GM19455 (cell line): ENCODE measurements around the gene LARP1B.
"Not testable (repeated sequence)": the region's sequence is repeated elsewhere in the genome, so short reads cannot be mapped to it uniquely, and the experiment has no call there.

Experiments used
- ATAC-seq: cut with Tn5 transposase; IDR thresholded peaks from one replicate; pipeline ENCODE4 v1.9.1; 2021; ENCODE audit not compliant: unreplicated experiment

LARP1B gene

GRCh38 chr4:128060699-128061565 is at the start of gene LARP1B:
LARP1B (plus strand) TSS chr4:128061312; CDS start chr4:128074952, 13,640 bp downstream.
- ATAC-seq = peak; percentile 89

DNA sequence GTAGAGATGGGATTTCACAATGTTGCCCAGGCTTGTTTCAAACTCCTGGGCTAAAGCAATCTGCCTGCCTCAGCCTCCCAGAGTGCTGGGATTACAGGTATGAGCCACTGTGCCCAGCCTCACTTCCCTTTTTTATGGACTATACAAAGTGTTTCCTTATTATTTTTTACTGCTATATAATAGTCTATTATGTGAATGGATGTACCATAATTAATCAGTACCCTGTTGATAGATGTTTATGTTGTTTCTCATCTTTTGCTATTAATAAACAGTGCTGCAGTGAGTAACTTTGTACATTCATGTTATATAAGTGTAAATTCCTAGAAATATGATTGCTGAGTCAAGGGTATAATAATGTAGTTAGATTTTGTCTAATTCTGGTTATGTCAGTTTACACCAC is 35.8 kb upstream of the LARP1B start:
- no peak for ATAC-seq

GRCh38 chr4:128029907-128030306 is 31.2 kb upstream of the LARP1B start:
- no peak for ATAC-seq

DNA sequence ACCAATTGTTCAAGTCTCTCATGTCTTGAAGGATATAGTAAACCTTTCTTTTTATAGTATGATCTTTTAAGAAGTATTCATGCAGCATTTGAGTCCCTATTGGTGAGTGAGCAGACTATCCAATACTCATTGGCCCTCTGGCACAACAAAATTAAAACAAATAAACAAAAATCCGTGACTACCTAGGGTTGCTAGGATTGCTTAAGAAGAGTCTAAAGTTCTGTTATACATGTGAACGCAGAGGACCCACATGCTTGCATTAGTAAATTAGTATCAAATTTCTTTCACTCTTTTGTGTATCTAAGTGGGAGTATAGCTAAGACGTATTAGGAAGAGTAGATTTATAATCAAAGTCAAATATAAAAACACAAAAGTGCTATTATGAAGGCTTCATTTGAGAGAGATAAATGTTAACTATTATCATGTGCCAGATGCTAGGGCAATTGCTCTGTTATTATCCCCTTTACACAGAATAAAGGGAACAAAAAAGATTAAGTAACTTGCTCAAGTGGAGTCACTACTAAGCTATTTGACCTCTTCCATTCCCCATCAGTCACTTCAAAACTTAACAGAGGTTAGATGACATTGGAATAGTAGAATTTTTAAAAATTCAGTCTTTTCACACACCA is 29.2 kb upstream of the LARP1B start:
- no peak for ATAC-seq

DNA sequence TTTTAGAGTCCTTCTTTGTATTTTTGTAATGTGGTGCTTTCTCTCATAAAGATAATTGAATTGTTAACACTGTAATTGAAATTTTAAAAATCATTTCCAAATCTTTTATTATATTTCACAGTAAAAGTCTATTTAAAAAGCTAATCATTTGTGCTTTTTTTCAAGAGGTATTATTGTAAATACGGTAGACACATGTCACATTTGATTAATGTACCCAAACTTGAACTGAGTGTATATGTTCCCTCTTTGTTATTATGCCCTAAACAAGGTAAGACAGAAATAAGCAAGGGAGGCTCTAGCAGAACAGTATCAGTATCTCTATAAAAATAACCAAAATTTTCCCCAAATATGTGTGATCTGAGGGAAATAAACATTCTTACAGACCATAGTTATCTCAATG is 21.5 kb upstream of the LARP1B start:
- ATAC-seq = no peak

GRCh38 chr4:128047019-128047418 is 14.1 kb upstream of the LARP1B start:
- not testable (repeated sequence) for ATAC-seq

DNA sequence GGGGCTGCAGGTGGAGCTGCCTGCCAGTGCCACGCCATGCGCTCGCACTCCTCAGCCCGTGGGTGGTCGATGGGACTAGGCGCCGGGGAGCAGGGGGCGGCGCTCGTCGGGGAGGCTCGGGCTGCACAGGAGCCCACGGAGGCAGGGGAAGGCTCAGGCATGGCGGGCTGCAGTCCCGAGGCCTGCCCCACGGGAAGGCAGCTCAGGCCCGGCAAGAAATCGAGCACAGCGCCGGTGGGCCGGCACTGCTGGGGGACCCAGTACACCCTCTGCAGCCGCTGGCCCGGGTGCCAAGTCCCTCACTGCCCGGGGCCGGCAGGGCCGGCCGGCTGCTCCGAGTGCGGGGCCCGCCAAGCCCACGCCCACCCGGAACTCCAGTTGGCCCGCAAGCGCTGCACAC is 13.6 kb upstream of the LARP1B start:
- not testable (repeated sequence) for ATAC-seq

DNA sequence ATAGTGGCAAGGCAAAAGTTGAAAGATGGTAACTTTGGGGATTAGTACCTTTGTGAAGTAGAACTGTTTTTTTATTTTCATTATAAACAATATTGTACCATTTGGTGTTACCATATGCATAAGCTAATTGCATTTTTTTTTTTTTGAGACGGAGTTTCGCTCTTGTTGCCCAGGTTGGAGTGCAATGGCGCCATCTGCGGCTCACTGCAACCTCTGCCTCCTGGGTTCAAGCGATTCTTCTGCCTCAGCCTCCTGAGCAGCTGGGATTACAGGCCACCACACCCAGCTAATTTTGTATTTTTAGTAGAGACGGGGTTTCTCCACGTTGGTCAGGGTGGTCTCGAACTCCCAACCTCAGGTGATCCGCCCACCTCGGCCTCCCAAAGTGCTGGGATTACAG is 9.9 kb upstream of the LARP1B start:
- not testable (repeated sequence) for ATAC-seq

GRCh38 chr4:128054907-128055306 is 6.2 kb upstream of the LARP1B start:
- ATAC-seq = not testable (repeated sequence)

DNA sequence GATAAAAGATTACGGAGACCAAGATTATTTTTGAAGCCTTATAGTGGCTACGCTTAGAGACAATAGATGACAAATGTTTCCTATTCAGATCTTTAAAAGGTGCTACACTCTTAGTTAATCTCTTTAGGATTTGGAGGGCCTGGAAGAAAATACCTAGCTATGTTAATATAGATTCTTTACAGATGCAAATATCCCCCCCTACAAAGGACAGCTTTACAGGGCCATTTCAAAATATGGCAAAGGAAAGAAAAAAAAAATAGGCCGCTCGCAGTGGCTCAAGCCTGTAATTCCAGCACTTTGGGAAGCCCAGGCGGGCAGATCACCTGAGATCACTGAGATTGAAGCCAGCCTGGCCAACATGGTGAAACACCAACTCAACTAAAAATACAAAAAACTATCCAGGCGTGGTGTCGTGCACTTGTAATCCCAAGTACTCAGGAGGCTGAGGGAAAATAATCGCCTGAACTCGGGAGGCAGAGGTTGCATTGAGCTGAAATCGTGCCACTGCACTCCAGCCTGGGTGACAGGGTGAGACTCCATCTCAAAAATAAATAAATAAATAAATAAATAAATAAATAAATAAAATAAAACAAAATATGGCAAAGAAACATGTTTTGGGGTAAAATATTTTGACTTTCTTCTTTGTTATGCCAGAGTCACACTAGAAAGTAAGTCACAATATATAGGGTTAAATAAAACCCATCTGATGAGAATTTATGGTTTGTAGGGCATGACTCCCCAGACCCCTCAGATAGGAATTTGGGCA is 5.5 kb upstream of the LARP1B start:
- not testable (repeated sequence) for ATAC-seq

DNA sequence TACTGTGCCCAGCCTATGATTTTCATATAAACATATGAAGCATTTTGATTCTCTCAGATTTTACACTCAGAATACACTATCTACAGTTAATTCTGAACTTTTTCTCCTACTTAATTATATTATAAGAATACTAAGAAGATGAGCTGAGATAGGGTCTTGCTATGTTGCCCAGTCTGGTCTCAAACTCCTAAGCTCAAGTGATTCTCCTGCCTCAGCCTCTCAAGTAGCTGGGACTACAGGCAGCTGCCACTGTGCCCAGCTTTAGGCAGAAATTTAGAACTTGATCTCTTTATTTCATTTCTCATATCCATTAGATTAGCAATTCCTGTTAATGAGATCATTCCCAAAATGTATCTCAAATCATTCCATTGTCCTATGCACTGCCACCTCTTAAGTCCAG is 4.7 kb upstream of the LARP1B start:
- no peak for ATAC-seq

DNA sequence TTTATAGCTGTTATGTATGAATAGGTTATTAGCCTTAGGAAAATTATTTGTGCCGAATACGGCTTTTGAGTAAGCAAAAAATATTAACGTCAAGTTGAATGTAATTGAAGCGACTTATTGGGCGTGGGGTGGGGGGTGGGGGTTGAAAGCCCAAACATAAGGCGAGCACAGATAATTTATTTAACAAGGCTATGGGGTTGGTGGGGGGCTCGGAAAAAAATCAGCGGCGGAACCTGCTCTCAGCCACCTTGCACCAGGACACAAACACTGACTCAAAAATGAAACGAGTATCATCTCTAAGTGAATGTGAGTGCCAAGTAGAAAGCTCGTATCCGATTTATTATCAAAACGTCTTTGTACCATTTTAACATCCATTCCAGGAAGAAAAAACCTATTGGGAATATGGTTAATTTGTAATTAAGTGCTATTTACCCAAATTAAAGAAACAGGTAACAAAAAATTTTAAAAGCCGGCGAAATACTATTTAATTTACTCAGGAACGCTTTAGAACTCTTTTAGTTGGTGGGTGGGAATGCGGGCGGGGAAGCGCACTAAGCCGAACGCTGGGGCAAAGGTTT is 902 bp upstream of the LARP1B start:
- no peak for ATAC-seq

GRCh38 chr4:128061566-128062536 is 739 bp downstream of the LARP1B start:
- ATAC-seq = peak; percentile 42

GRCh38 chr4:128066453-128066820 is 5.3 kb downstream of the LARP1B start:
- not testable (repeated sequence) for ATAC-seq

DNA sequence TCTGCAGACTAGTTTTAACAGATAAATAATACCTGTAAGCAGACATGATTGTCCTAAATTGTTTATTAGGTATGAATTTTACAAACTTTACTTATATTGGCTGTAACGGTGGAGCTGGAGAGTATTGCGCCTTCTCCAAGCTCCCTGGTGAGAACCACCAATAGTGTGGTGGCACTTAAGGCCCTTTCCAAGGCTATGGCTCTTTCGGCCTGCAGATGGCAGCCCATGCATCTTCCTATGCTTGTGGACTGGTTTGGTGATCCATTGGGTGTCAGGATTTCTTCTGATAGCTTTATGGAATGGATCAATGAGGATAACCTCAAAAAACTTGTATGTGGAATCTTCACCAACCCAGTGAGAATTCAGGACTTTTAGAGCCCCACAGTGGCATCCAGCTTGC is 7.8 kb downstream of the LARP1B start:
- no peak for ATAC-seq

- no peak for ATAC-seq
These were observed 15.4 kb downstream of the LARP1B start for GRCh38 chr4:128076464-128076863.

DNA sequence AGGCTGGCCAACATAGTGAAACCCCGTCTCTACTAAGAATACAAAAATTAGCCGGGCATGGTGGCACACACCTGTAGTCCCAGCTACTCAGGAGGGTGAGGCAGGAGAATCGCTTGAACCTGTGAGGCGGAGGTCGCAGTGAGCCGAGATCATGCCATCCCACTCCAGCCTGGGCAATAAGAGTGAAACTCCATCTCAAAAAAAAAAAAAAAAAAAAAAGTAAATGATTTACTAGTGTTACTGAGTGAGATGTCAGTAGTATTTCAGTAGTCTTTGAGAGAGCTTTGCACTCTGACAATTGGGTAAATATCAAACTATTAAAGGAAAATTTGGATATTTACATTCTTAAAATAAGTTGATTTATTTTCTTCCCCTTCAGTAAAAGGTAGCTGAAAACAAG is 34.2 kb downstream of the LARP1B start:
- not testable (repeated sequence) for ATAC-seq

DNA sequence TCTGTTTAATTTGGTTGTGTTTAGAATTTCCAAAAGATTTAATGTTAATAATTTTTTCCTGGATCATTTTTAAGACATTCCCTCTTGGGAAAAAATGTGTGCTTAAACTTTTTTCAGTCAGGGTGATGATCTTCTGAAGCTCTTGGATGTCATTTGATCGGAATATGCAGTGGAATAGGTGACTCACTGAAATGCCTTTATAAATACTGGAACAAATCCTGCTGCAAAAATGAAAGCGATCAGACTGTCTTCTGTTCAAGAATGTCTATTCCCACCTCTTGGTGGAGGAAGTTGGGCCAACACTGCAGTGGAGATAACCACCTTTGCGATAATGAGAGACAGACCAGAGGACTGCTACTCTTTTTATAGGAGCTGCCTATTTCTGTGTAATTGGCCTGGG is 46.7 kb downstream of the LARP1B start:
- no peak for ATAC-seq

DNA sequence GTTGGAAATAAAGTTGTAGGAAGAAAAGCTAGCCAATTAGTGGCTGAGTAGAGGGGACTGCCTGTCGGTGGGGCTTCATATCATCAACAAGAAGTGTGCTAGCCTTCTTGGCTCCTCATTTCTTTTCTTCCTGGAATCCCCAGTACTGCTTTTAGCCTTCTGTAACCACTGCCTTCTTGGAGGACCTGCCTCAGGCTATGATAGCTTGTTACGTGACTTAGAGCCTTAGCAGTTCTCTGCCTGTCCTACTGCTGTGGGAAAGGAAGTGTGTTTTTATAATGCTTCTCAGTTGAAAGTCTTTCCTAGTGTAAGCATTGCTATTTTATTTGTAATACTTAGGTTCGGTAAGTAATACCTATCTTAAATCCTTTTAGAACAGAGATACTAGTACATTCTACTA is 61.9 kb downstream of the LARP1B start:
- no peak for ATAC-seq

DNA sequence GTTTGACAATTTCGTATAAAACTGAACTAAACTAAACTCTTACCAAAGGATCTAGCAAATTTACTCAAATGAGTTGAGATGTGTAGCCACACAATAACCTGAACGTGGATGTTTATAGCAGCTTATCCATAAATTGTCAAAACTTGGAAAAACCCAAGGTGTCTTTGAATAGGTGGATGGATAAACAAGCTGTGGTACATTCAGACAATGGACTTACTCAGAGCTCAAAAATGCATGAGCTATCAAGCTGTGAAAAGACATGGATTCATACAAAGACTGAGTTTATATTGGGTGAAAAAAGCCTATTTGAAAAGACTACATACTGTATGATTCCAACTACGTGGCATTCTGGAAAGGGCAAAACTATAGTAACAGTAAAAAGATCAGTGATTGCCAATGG is 69.5 kb downstream of the LARP1B start:
- no peak for ATAC-seq
